Transverse colon (tissue), 4 donors: ENCODE results near the gene PGLYRP4.

ENCODE experiments used
- CTCF ChIP-seq, 5 experiments: fragments of 200-600 bp in 3 of 5; fragments of 450-650 bp in 2 of 5; sonication (generic) in 3 of 5; IDR thresholded peaks; 1 replicate in 2 of 5; 2 replicates in 3 of 5; pipeline ENCODE4 v1.5.1; 2016 to 2017; ENCODE audit warnings: antibody characterized with exemption in 5 of 5, inconsistent platforms in 3 of 5, mild to moderate bottlenecking in 2 of 5, moderate library complexity in 1 of 5
- EP300 ChIP-seq: sonication (generic); formaldehyde crosslinking; IDR thresholded peaks from one replicate; pipeline ENCODE4 v1.6.1; 2017; ENCODE audit warnings: antibody characterized with exemption, low read depth
- POLR2A ChIP-seq: fragments of 450-650 bp; IDR thresholded peaks from one replicate; pipeline ENCODE4 v1.6.1; 2016; ENCODE audit warnings: antibody characterized with exemption, mild to moderate bottlenecking, moderate library complexity
- POLR2AphosphoS5 ChIP-seq, 3 donors: sonication (generic); formaldehyde crosslinking; IDR thresholded peaks; one replicate each; pipeline ENCODE4 v1.6.1; 2016; ENCODE audit warnings: antibody characterized with exemption in 3 of 3

GRCh38 chr1:153374071-153374470 is 25.4 kb upstream of the PGLYRP4 start:
- TF ChIP-seq CTCF (IDR thresholded peaks at IDR 0.05) (no peak), POLR2A (no peak), POLR2AphosphoS5 (IDR thresholded peaks at IDR 0.05) (no peak), EP300 (no peak)
